ENCODE data around the gene TAS2R50. TPM values are rescaled to one million over a fixed set of nuclear protein-coding genes. Genes with fewer than 3 reads are reported as not detected.

The TAS2R50 gene
- total RNA-seq, 1 experiment from 2014 or later = 0.59 TPM

GRCh38 chr12:10959804-10960203, 26.9 kb downstream of the TAS2R50 start (continued):
- TF ChIP-seq MLX (CRISPR knock-in tag; IDR thresholded peaks at IDR 0.05) = no peak
- no peak for TF ChIP-seq OVOL2 (CRISPR knock-in tag; IDR thresholded peaks at IDR 0.05; ENCODE audit: borderline replicate concordance)
- TF ChIP-seq TCF7 (CRISPR knock-in tag; IDR thresholded peaks at IDR 0.05; ENCODE audit: low read depth) = no peak
- TF ChIP-seq, protein P1, sequence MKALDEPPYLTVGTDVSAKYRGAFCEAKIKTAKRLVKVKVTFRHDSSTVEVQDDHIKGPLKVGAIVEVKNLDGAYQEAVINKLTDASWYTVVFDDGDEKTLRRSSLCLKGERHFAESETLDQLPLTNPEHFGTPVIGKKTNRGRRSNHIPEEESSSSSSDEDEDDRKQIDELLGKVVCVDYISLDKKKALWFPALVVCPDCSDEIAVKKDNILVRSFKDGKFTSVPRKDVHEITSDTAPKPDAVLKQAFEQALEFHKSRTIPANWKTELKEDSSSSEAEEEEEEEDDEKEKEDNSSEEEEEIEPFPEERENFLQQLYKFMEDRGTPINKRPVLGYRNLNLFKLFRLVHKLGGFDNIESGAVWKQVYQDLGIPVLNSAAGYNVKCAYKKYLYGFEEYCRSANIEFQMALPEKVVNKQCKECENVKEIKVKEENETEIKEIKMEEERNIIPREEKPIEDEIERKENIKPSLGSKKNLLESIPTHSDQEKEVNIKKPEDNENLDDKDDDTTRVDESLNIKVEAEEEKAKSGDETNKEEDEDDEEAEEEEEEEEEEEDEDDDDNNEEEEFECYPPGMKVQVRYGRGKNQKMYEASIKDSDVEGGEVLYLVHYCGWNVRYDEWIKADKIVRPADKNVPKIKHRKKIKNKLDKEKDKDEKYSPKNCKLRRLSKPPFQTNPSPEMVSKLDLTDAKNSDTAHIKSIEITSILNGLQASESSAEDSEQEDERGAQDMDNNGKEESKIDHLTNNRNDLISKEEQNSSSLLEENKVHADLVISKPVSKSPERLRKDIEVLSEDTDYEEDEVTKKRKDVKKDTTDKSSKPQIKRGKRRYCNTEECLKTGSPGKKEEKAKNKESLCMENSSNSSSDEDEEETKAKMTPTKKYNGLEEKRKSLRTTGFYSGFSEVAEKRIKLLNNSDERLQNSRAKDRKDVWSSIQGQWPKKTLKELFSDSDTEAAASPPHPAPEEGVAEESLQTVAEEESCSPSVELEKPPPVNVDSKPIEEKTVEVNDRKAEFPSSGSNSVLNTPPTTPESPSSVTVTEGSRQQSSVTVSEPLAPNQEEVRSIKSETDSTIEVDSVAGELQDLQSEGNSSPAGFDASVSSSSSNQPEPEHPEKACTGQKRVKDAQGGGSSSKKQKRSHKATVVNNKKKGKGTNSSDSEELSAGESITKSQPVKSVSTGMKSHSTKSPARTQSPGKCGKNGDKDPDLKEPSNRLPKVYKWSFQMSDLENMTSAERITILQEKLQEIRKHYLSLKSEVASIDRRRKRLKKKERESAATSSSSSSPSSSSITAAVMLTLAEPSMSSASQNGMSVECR (CRISPR knock-in tag; IDR thresholded peaks at IDR 0.05; ENCODE audit: borderline replicate concordance) = no peak
- no peak for TF ChIP-seq CREM (CRISPR knock-in tag; IDR thresholded peaks at IDR 0.05)
- TF ChIP-seq SP1 (CRISPR knock-in tag; conservative IDR thresholded peaks at IDR 0.05) = no peak

GRCh38 chr12:10957741-10958140, 29.0 kb downstream of the TAS2R50 start:
- Mint-ChIP-seq H3K4me1 (peaks cover 9% of the 10 kb centered on the region), H3K36me3 (peaks cover 8% of the 10 kb centered on the region; the same call in 1 of the 2 replicates), H3K4me3 (no peak overlapping the region), H3K27me3 (ENCODE audit: low read depth) (no peaks in the 10 kb centered on the region), H3K9me3 (peaks cover 18% of the 10 kb centered on the region), H3K27ac (no peak overlapping the region)
- ChIA-PET CTCF (no interaction called here), POLR2A (no interaction called here)
- no peak for ATAC-seq
- no peak for DNase-seq (ENCODE audit: low spot score)
- TF ChIP-seq, protein P2, sequence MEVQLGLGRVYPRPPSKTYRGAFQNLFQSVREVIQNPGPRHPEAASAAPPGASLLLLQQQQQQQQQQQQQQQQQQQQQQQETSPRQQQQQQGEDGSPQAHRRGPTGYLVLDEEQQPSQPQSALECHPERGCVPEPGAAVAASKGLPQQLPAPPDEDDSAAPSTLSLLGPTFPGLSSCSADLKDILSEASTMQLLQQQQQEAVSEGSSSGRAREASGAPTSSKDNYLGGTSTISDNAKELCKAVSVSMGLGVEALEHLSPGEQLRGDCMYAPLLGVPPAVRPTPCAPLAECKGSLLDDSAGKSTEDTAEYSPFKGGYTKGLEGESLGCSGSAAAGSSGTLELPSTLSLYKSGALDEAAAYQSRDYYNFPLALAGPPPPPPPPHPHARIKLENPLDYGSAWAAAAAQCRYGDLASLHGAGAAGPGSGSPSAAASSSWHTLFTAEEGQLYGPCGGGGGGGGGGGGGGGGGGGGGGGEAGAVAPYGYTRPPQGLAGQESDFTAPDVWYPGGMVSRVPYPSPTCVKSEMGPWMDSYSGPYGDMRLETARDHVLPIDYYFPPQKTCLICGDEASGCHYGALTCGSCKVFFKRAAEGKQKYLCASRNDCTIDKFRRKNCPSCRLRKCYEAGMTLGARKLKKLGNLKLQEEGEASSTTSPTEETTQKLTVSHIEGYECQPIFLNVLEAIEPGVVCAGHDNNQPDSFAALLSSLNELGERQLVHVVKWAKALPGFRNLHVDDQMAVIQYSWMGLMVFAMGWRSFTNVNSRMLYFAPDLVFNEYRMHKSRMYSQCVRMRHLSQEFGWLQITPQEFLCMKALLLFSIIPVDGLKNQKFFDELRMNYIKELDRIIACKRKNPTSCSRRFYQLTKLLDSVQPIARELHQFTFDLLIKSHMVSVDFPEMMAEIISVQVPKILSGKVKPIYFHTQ (CRISPR knock-in tag; IDR thresholded peaks at IDR 0.05) = no peak
- TF ChIP-seq SP1 (CRISPR knock-in tag; conservative IDR thresholded peaks at IDR 0.05) = no peak
- TF ChIP-seq, protein P3, sequence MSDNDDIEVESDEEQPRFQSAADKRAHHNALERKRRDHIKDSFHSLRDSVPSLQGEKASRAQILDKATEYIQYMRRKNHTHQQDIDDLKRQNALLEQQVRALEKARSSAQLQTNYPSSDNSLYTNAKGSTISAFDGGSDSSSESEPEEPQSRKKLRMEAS (CRISPR knock-in tag; IDR thresholded peaks at IDR 0.05) = no peak
- TF ChIP-seq, protein P4, sequence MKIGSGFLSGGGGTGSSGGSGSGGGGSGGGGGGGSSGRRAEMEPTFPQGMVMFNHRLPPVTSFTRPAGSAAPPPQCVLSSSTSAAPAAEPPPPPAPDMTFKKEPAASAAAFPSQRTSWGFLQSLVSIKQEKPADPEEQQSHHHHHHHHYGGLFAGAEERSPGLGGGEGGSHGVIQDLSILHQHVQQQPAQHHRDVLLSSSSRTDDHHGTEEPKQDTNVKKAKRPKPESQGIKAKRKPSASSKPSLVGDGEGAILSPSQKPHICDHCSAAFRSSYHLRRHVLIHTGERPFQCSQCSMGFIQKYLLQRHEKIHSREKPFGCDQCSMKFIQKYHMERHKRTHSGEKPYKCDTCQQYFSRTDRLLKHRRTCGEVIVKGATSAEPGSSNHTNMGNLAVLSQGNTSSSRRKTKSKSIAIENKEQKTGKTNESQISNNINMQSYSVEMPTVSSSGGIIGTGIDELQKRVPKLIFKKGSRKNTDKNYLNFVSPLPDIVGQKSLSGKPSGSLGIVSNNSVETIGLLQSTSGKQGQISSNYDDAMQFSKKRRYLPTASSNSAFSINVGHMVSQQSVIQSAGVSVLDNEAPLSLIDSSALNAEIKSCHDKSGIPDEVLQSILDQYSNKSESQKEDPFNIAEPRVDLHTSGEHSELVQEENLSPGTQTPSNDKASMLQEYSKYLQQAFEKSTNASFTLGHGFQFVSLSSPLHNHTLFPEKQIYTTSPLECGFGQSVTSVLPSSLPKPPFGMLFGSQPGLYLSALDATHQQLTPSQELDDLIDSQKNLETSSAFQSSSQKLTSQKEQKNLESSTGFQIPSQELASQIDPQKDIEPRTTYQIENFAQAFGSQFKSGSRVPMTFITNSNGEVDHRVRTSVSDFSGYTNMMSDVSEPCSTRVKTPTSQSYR (CRISPR knock-in tag; IDR thresholded peaks at IDR 0.05) = no peak
- TF ChIP-seq, protein P5, sequence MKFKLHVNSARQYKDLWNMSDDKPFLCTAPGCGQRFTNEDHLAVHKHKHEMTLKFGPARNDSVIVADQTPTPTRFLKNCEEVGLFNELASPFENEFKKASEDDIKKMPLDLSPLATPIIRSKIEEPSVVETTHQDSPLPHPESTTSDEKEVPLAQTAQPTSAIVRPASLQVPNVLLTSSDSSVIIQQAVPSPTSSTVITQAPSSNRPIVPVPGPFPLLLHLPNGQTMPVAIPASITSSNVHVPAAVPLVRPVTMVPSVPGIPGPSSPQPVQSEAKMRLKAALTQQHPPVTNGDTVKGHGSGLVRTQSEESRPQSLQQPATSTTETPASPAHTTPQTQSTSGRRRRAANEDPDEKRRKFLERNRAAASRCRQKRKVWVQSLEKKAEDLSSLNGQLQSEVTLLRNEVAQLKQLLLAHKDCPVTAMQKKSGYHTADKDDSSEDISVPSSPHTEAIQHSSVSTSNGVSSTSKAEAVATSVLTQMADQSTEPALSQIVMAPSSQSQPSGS (CRISPR knock-in tag; IDR thresholded peaks at IDR 0.05; ENCODE audit: borderline replicate concordance, low read depth) = no peak
- TF ChIP-seq EMX1 (CRISPR knock-in tag; IDR thresholded peaks at IDR 0.05) = no peak
- TF ChIP-seq NR2C2 (CRISPR knock-in tag; IDR thresholded peaks at IDR 0.05) = no peak
- TF ChIP-seq, protein P6, sequence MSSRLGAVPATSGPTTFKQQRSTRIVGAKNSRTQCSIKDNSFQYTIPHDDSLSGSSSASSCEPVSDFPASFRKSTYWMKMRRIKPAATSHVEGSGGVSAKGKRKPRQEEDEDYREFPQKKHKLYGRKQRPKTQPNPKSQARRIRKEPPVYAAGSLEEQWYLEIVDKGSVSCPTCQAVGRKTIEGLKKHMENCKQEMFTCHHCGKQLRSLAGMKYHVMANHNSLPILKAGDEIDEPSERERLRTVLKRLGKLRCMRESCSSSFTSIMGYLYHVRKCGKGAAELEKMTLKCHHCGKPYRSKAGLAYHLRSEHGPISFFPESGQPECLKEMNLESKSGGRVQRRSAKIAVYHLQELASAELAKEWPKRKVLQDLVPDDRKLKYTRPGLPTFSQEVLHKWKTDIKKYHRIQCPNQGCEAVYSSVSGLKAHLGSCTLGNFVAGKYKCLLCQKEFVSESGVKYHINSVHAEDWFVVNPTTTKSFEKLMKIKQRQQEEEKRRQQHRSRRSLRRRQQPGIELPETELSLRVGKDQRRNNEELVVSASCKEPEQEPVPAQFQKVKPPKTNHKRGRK (CRISPR knock-in tag; IDR thresholded peaks at IDR 0.05; ENCODE audit: borderline replicate concordance) = no peak
- TF ChIP-seq ETV6 (CRISPR knock-in tag; IDR thresholded peaks at IDR 0.05) = no peak
- TF ChIP-seq SOX15 (CRISPR knock-in tag; IDR thresholded peaks at IDR 0.05) = no peak
- TF ChIP-seq, protein P7, sequence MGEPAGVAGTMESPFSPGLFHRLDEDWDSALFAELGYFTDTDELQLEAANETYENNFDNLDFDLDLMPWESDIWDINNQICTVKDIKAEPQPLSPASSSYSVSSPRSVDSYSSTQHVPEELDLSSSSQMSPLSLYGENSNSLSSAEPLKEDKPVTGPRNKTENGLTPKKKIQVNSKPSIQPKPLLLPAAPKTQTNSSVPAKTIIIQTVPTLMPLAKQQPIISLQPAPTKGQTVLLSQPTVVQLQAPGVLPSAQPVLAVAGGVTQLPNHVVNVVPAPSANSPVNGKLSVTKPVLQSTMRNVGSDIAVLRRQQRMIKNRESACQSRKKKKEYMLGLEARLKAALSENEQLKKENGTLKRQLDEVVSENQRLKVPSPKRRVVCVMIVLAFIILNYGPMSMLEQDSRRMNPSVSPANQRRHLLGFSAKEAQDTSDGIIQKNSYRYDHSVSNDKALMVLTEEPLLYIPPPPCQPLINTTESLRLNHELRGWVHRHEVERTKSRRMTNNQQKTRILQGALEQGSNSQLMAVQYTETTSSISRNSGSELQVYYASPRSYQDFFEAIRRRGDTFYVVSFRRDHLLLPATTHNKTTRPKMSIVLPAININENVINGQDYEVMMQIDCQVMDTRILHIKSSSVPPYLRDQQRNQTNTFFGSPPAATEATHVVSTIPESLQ (CRISPR knock-in tag; IDR thresholded peaks at IDR 0.05) = no peak
- no peak for TF ChIP-seq RELA (CRISPR knock-in tag; IDR thresholded peaks at IDR 0.05; ENCODE audit: borderline replicate concordance)
- TF ChIP-seq FOXP4 (CRISPR knock-in tag; IDR thresholded peaks at IDR 0.05) = no peak
